NCI-H2107 (cell line): Measurements from ENCODE around the gene CRYBG1.

ENCODE experiments used
- DNase-seq: peaks from one replicate; lab custom pipeline; 2025; lab: John Stamatoyannopoulos, UW

The CRYBG1 gene

DNA sequence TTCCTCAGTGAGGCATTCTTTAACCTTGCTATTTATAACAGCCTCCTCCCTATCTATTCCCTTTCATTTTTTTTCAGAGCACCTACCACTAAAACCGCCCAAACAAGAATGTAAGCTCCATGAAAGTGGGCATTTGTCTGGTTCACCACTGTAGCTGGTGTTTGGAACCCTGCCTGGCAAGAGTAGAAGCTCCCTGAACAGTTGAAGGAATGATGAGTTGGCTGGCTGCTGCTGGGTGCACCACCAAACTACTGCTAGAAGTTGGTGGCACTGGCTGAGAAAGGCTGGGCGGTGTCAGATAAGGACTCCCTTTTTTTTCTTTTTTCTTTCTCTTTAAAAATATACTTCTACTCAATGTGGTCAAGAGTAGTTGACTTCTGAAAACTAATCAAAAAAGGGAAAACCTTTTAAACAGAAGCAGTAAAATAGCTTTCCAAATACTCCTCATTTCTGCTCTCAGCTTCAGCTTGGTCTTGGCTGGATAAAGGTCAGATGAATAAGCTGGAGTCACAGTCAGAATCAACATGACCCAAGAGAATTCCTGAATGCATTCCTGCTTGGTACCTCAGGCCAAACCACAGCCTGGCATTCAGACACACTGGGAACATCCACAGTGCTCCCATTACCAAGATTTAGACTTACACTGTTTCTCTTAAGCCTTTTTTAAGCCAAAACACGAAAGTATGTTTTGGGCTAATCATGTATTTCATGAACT lies 230.8 kb downstream of the CRYBG1 start:
- DNase-seq, result no peak

DNA sequence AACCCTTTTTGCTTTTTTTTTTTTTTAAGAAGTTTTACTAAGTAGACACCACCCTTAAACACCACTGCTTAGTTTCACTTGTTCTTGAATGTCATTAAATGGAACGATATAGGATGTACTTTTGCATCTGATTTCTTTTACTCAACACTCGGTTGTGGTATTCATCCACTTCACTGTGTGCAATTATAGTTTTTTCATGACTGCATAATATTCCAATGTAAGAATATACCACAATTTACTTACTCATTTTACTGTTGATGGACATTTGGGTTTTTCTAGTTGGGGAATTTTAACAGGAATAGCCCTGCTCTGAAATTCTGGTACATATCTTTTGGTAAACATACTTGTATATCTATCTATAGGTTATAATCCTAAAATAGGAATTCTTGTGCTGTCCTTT lies 238.9 kb downstream of the CRYBG1 start:
- no peak for DNase-seq

DNA sequence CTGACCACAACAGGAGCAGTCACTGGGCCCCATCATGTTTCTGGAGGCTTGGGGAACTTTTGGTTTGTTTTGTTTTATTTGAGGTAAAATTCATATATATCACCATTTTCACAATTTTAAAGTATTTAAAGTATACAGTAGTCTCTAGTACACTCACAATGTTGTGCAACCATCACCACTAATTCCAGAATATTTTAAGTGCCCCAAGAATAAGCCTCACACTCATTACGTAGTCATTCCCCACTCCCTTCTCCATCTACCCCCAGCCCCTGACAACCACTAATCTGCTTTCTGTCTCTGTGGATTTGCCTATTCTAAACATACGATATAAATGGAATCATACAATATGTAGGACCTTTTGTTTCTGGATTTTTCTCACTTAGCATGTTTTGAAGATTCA lies 239.8 kb downstream of the CRYBG1 start:
- DNase-seq, result no peak

DNA sequence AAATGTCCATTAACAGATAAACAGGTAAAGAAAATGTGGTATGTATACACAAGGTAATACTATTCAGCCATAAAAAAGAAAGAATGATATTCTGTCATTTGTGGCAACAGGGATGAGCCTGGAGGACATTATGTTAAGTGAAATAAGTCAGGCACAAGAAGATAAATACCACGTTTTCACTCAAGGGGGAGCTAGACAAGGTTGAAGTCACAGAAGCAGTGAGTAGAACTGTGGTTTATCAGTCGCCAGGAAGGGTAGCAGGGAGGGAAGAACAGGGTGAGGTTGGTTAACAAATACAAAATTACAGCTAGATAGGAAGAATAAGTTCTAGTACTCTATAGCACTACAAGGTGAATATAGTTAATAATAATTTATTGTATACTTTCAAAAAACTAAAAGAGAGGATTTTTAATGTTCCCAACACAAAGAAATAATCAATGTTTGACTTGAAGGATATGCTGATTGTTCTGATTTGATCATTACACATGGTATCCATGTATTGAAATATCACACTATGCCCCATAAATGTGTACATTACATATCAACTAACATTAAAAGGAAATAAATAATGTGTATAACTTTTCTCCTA lies 247.7 kb downstream of the CRYBG1 start:
- no peak for DNase-seq

DNA sequence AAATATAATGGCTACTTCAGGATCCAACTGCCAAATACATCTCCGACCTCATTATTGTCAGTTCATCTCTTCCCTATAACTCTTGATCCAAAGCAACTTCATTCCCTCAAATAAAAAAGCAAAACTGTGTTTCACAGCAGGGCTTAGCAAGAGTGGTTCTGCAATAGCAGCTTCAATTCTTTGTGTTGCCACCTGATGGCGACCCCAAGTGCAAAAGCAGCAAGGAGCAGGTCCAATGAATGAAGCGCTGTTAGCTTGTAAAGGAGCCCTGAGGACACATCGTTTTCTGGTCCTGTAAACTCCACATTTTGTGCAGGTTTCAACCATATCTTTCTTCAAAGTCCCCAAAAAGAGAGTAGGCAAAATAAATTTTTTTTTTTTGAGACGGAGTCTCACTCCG lies 249.2 kb downstream of the CRYBG1 start:
- peak; percentile 39 for DNase-seq

DNA sequence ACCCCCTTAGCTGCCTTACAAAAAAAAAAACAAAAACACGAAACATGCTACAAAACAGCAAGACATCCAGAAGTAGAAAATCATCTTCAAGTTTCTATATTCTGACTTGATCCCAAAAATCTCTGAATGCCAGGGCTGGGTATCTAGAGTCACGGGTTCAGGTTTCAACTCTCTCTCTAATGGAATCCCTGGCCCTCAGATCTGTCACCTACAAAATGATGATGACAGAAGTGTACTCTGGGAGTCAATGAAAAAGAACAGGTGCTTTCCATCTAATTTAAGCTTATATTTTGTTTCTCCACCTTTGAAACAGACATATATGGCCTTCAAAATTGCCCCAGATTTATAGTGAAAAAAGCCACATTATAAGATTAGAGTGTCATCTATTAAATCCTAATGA lies 250.5 kb downstream of the CRYBG1 start:
- DNase-seq, result no peak

DNA sequence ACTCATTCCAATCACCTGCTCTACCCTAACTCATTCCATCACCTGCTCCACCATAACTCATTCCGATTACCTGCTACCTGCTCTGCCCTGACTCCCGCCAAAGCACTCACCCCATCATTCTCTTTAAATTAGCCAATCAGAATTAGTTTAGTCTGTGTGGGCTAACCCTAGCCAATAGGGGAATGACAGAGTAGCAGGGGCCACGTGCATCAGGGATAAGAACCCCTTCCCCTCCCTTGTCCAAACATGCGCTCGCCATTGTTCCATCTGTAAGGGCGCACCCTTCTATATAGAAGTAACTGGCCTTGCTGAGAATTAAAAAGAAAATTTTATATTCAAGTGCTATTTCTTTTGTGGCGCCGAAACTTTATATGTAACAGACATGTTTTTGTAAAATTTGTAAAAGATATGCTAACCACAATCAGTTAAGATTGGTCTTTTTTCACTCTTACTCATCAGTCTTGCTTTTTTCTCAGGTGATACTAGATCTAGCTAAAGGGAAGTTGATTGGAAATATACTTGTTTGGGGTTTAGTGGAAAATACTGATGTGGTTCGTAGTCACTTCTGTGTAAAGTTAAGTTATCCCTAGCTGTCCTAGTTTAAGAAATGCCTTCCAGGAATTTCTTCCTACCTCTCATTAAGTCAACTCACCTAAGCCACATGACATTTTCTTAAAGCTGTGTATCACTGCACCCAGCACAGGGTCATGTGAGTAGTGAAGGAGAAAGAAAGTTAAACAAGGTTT lies 252.3 kb downstream of the CRYBG1 start:
- no peak for DNase-seq

DNA sequence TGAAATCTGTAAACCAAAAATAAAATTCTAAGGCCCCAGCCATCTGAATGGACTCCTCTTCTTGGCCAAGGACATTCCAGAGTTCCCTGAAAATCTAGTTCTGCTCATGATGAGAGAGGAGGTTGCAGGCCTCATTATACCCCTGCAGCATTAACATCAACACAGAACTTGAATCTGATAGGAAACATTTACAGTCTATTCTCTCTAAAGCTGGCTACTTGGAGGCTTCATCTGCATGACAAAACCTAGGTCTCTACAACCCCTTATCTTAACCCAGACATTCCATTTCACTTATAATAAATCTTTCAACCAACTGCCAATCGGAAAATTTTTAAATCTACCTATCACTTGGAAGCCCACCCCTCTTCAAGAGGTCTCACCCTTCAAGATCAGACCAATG lies 253.1 kb downstream of the CRYBG1 start:
- DNase-seq, result no peak

DNA sequence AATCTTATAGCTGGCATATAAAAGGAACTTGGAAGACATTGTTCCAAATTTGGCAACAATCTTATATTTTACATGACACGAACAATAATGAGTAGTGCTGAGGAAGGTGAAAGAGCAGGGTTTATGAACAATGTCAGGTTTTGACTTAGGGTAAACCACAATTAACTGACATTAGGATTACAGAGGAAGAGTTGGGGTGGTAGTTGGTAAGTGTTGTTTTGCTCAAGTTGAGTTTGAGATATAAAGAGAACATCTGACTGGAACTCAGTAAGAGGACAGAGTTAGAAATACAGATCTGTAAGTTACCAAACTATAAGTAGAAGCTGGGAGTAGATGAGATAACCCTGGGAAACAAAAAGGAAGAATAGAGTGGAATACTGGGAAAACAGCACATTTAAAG lies 253.6 kb downstream of the CRYBG1 start:
- no peak for DNase-seq

DNA sequence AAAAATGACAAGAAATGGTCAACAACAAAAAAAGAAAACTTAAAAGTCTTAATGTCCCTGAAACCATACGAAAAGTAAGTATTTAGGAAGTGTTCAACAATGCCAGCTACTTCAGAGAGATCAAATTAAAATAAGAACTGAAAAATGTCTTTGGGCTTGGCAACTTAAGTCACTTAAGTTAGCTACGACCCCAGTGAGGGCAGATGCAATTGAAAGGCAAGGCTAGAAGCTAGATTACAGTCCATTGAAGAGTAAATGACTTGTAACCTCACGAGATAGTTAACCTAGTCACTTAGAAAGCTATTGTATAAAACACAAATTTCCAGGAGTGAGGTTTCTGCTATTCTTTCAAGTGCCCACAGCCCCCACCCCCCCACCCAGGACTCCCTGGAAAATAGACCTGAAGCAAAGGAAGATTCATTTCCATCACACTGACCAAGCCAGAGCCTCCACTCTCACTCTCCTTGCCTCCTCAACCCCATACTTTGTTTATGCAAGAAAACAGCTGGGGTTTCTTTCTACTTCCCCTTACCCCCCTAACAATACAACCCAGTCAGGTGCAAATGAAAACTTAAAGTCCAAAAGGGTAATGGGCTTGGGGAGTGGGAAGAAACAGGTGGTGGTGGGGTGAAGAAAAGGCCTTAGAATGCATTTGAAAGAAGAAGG lies 254.2 kb downstream of the CRYBG1 start:
- no peak for DNase-seq

DNA sequence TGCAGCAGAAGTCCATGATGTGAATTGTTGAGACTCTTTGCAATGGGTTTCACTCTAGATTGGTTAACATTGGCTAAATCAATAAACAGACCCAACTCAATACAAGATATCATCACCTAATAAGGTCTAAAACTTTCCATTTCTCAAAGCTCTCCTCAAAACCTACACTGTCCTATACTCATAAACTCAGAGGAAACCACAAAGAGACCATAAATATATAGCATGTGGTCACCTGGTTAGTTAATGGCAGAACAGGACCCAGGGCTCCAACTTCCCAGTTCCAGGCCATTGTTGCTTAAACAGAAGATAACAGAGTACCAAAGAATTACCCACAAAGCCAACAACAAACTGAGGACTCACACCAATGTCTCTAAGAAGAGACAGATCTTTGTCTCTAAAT lies 256.8 kb downstream of the CRYBG1 start:
- DNase-seq, result no peak

DNA sequence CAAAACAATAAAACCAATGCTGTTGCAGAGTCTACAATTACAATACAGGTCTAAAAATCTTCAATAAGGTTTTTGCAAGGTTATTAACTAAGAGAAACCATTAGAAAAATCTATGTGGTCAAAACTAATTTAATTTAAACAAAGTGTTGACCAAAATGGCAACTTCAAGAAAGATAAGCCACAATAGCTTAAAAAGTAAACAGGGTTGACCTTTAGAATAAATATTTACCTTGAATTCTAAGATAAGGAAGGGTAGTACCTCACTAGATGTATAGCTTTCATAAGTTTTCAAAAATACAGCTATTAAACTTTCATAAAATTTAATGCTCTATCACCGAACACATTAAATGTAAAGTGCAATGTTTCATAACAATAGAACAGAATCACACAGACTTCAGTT lies 257.3 kb downstream of the CRYBG1 start:
- DNase-seq, result no peak

DNA sequence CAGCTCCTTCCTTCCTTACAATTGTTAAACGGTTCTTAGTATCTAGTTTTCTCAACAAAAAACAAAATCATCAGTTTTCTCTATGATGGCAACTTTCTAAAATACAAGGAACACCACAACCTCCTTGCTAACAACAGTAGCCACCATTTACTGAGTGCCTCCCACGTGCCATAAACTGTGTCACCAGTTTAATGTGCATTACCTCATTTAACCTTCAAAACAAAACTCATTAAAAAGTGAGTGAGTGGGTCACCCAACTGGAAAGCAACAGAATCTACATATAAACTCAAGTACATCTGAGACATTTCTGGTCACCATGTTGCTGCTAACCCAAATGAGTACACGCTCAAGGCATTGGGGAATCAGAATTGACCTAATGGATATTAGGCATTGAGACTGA lies 257.8 kb downstream of the CRYBG1 start:
- DNase-seq, result no peak

DNA sequence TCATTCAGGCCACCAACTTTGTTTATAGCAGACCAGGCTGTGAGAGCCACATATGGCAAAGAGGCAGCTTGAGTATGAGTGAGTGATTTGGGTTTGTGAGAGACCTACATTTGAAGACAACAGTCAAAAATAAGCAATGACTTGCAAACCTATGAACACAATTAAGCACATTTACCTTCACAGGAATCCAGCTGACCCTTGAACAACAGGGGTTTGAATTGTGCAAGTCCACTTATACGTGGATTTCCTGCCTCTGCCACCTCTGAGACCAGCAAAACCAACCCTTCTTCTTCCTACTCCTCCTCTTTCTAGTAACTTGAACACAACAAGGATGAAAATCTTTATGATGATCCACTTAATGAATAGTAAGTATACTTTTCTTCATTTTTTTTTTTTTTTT lies 258.7 kb downstream of the CRYBG1 start:
- no peak for DNase-seq

DNA sequence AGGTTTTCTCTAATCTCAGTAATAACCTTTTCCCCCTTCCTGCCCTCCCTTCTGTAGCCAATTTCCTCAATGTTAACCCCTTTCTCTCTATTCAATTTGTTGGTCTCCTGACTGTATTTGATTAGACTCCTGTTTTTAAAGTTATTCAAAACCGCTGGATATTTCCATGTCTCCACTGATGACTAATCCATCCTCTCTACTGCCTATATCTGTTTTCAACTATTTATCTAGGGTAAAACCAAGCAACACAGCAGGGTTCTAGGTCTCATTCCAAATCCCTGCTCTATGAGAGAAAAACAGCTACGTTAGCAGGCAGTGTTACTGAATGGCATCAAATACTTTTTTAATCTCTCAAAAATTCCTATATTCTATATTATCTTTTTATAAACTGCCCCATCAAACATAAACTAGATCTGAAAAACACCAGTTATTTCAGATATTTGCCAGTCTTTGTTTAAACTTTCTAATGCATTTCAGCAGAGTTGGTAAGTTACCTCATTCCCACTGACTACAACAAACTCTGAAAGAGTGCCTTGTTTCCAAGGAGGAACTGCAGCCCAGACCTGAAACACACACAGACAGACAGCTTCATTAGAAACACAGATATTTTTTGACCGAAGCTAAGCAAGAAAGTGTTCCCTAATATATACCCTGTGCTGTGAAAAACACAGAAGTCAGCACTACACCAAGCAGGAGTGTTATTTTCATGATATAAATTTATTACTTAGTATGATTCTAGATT lies 260.6 kb downstream of the CRYBG1 start:
- no peak for DNase-seq
